Fibroblast of skin of left quadriceps (primary cell): ENCODE measurements around the gene NAA40.
"Not testable (repeated sequence)": the region's sequence is repeated elsewhere in the genome, so short reads cannot be mapped to it uniquely, and the experiment has no call there.

Source experiments
- DNase-seq, 2 experiments: peaks; one replicate each; pipeline ENCODE4 v3.0.0-alpha.2; 2013; ENCODE audit warnings: low read depth in 2 of 2

Gene NAA40

DNA sequence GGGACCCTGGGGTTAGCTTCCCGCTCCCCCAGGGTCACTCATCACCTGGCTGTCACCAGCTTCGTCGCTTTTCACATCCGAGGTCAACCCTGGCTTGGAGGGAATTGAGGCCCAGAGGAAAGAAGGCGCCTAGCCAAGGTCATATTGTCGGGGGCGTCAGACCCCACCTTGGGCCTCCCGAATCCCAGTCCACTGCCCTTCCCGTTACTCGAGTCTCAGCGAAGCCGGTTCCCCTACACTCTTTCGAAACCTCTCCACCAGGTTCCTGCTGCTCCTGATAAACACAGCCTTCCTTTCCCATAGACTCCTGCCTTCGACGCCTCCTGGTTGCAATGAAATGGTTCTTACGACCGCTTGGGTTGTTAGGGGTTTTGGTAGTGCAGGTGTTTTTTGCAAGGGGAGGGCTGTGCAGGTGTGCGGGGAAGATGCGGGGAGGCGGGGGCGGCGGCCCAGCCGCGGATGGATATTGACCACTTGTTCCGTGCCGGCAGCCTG lies 642 bp downstream of the NAA40 start:
- no peak for DNase-seq

DNA sequence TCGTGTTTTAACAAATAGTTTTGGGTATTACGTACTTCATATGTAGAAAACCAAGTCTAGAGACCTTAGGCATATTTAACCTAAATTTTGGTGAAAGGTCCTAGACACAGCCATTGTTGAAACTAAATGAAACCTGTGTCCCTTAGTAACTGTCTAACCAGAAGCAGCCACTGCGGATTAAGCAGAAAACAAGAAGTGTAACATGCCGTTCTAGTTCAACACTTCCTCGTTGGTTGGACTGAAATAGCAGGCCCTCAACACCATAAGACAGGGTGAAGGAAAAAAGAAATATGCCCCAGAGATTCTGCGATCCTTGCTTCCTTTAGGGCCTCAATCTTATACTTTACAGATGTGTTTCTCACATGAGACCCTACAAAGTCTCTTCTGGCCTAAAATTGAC lies 2.0 kb downstream of the NAA40 start:
- DNase-seq = no peak

DNA sequence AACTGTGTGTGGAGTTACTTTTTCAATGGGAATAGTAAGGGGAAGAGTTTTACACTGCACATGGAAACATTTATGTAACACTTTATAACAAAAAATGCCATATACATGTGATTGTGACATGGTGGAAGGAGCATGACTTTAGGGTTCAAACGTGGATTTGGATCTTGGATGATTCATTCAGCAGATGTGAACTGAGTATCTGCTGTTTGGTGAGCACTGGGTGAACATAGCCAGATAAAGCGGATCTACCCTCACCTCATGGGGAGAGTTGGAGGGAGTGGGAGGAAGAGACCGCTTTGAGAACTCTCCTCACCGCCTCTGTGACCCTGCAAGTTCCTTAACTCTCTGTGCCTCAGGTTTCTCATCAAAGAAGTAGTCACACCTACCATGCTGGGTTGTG lies 3.1 kb downstream of the NAA40 start:
- no peak for DNase-seq

DNA sequence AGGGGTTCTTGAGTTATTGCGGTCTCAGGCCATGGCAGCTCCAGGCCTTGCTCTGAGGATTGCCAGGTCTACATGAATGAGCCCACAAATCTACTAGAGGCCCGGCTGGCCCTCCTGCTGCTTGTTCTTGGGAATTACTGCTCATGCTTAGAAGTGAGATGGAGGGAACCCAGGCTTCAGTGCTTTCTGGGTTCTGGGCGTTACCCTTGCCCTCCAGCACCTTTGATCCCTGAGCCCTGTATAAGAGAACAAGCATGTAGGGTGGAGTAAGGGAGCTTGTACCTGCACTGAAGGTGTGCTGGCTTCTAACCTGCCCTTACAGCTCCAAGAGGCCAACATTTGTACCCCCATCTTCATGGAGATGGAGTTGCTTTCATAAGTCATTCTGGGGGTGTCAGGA lies 4.0 kb downstream of the NAA40 start:
- no peak for DNase-seq

DNA sequence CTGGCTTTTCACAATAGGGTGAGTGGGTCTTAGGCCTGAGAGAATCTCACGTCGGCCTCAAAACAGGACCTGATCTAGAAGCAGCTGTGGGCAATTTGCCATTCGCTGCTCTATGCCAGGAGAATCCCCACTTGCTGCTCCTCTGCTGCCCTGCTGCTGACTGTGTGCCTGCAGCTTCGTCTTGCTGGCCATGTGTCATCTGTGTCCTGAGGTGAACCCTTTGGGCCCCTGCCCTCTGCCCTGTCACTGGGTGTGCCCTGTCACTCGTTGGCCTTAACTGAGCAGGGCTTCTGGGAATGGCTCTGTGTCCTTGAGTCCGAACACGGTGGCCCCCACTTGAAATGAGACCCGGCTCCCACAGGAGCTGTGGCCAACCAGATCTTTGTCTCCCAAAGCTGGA lies 6.2 kb downstream of the NAA40 start:
- DNase-seq = no peak

DNA sequence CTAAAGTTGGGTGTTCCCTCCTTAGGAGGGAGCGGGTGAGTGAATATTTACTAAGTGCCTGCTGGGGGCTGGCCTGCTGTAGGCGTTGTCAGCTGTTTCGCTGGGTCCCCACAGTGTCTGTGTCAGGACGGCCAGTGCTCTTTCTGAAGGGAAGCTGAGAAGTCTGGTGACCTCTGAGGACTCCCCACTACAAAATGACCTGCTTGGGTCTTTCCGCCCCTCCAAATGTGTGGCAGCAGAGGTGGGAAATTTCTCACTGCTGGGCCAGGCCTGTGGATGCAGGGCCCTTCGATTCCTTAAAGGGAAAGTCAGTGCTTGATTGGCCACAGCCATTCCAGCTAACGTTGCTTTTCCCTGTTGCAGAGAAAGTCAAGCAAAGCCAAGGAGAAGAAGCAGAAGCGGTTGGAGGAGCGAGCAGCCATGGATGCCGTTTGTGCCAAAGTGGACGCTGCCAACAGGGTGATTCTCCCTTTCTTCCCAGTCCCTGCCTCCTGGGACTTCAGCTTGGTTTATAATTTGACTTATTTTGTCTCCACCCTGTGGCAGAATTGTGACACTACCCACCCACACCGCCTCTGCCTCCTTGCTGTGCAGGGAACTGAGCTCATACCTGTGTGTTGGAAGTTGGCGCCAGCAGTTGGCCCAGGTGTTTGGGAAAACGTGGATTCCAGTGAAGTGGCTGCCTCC lies 6.8 kb downstream of the NAA40 start:
- peak; percentile 36 to 40 for DNase-seq

DNA sequence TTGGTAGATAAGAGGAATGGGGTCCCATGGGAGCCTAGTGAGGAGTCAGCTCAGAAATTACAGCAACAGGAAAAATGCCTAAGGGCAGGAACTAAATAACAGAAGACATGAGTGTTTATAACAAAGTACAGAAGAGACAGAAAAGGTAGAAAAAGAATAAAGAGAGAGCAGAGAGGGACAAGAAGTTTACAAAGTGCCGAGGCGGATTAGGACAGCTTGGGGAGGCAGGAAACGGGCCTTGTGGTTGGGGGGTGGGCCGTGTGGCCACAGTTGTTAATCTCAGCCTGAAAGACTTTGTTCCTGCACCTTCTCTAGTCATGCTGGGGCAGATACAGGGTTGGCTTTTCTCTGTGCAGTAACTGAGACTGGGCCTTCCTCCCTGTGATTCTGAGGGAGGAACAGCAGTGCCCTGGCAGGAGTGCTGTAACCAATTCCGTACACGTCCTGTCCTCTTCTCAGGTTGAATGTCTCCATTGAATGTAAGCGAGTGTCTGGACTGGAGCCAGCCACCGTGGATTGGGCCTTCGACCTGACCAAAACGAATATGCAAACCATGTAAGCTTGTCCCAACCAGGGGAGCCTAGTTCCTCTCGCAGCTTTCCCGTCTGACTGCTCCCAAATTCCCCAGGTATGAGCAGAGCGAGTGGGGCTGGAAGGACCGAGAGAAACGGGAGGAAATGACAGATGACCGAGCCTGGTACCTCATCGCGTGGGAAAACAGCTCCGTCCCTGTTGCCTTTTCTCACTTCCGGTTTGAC lies 13.2 kb downstream of the NAA40 start:
- no peak for DNase-seq

DNA sequence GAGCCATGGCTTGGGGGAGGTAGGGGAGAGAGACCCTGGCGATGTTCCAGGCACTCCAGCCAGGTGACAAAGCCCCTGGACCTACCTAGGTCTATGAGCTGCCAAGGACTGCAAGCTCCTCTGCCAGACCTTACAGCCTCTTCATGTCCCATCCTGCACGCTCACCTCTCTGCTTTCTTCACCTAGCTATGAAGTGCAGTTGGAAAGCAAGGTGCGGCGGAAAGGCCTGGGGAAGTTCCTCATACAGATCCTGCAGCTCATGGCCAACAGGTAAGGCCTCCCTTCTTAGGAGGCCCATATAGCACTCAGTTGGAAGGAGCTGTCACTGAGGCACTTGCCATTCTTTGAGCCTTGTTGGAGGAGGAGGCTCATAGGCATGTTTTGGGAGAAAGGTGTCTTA lies 13.8 kb downstream of the NAA40 start:
- DNase-seq = no peak

DNA sequence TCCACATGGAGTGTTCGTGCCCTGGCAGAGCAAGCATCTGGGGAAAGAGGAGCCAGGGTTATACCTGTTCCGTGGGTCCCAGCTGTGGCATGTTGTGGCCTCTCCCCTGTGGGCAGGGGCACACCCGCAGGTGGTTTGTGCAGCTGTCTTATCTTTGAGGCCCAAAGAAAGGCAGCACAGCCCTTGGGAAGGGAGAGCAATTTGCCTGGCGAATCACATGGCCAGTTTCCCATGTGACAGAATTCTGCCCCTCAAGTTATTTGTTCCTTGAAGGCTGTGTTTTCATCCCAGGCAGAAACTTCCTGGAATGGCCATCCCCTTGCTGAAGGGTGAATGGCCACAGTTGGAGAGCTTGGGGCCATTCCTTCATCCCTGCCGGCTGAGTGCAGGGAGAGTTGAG lies 19.2 kb downstream of the NAA40 start:
- DNase-seq = no peak

DNA sequence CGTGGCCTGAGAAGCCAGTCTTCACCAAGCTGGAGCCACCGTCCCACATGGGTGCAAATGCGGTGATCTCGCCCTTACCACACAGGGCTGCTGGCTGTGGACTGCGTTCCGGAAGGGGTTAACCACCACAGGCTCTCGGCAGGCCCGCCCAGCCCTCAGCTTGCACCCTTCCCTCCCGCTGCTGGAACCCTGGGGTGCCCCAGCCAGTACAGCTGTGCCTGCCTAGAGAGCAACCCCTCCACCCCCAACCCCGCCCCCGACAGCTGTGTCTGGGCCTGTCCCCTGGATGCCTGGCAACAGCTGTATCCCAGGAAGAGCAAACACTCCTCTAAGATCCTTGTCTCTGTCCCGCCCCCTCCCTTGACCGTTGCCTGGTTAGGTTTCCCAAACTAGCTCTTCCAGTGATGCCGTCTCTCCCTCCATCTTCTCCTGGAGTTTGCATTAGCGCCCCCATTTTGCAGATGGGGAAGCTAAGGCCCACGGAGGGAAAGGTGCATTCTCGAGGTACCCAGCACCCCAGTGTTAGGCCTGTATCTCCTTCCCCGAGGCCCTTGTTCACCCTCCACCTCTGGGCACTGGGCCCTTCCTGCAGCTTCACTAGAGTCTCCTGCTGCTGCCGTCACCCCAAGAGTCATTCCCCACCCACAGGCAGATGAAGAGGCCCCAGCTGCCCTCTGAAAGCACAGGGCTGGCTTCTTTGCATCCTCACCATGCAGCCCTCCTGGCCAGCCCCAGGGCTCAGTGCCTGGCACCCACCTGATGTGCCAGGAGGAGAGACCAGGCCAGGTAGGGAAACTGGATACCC lies 23.0 kb downstream of the NAA40 start:
- DNase-seq = no peak

DNA sequence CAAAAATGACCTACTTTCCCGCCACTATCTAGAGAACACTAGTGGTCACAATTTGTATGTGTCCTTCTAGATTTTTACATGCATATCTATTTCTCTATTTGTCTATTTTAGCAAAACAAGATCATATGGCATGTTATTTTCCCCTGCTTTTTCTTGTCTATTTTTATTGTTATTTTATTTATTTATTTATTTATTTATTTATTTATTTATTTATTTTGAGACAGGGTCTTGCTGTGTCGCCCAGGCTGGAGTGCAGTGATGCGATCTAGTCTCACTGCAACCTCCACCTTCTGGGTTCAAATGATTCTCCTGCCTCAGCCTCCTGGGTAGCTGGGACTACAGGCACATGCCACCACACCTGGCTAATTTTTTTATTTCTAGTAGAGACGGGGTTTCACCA lies 25.1 kb downstream of the NAA40 start:
- not testable (repeated sequence) for DNase-seq

DNA sequence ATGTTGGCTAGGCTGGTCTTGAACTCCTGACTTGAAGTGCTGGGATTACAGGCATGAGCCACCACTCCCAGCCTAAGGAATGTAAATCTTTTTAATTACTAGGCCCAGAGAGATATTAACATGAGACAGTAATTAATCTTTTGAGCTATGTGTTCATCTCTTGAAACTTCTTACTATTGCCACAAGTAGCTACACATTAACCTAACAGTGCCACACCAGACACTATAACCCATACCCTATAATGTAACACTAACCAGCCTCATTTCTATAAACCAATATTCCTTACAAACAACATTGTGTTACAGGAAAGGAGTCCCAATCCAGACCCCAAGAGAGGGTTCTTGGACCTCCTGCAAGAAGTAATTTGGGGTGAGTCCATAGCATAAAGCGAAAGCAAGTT lies 27.6 kb downstream of the NAA40 start:
- no peak for DNase-seq

DNA sequence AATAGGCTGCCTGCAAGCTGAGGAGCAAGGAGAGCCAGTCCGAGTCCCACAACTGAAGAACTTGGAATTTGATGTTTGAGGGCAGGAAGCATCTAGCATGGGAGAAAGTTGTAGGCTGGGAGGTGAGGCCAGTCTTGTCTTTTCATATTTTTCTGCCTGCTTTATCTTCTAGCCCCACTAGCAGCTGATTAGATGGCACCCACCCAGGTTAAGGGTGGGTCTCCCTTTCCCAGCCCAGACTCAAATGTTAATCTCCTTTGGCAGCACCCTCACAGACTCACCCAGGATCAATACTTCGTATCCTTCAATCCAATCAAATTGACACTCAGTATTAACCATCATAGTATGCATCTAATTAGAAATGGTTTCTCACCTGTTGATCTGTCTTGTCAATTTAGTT lies 30.7 kb downstream of the NAA40 start:
- no peak for DNase-seq

DNA sequence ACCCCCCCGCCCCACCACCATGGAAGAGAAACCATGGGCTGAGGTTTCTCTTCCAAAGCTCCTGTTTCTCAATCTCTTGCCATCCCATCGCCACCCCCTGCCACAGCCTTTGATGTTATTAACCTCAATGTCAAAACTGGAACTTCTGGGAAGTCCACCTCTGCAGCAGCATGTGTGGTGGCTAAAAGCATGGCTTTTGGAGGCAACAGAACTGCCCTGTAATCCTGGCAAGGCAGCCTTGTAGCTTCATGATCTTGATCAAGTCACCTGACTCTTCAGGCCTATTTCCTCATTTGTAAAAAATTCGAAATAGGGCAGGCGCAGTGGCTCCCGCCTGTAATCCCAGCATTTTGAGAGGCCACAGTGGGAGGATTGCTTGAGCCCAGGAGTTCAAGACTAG lies 32.1 kb downstream of the NAA40 start:
- no peak for DNase-seq

DNA sequence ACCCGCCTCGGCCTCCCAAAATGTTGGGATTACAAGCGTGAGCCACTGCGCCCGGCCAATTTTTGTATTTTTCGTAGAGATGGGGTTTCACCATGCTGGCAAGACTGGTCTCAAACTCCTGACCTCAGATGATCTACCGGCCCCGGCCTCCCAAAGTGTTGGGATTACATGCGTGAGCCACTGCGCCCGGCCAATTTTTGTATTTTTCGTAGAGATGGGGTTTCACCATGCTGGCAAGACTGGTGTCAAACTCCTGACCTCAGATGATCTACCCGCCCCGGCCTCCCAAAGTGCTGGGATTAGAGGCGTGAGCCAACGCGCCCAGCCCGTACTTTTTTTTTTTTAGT lies 35.1 kb downstream of the NAA40 start:
- not testable (repeated sequence) for DNase-seq

DNA sequence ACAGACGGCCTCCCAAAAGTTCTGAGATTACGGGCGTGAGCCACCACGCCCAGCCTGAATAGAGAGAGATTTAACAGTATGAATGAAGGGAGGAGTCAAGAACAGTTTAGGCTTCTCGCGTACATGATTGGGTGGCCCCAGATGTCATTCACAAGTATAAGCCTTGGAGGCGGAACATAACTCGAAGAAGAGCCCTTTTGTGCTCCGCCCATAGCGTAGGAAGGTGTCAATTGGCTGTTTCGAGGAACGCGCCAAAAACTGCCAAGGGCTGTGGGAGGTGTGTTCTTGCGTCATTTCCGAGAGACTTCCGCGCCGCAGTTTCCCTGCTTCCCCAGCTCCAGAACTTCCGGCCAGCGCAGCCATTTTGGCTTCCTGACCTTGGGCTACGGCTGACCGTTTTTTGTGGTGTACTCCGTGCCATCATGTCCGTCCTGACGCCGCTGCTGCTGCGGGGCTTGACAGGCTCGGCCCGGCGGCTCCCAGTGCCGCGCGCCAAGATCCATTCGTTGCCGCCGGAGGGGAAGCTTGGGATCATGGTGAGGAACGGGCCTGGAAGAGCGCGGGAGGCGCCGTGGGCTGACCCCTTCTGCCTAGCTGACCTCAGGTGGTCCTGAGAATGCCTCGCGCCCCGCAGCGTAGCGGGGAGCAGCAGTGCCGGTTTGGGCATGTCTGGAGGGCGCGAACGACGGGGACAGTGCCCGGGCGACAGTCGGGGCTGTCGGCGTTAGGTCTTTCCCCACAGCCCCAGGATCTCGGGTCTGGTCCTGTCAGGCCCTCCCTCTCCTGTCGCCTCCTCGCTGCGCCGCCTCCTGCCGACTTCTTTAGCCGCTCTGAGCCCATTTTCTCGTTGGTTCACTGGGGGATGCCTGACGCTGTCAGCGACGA lies 35.7 kb downstream of the NAA40 start, which contains the start of gene COX8A:
Gene COX8A, plus strand, starts transcription at position 362 of the 885 bp plus-strand sequence. Its CDS starts 61 bp downstream, at position 423.
- peak; percentile 100 for DNase-seq

DNA sequence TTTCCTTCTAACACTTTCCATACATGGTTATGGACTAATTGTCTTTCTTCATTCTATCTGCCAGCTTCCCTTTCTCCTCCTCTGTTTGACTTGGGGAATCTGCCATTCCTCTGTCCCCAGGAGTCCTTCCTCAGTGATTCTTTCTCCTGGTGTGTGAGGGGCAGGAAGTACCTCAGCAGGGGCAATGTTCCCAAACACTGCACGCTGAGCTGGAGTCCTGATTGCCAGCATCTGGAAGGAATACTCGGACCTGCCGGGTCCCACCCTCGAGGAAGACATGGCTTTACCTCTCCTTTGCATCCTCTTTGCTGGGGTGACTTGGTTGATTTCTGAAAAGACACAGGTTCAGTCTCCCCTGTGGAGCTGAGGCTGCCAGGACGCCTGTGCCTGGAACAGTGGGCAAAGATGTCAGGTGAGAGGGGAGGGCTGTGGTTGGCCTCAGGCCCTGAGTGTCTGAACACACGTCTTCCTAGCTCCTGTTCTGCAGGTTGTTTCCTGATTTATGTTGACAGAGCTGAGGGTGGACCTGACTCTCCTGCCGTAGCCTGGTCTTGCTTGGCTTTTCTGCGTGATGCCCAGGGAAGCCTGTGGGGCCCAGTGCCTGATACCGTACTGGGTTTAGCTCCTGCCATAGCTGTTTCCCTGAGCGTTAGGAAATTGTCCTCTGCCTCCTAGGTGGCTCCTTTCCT lies 39.9 kb downstream of the NAA40 start:
- no peak for DNase-seq

DNA sequence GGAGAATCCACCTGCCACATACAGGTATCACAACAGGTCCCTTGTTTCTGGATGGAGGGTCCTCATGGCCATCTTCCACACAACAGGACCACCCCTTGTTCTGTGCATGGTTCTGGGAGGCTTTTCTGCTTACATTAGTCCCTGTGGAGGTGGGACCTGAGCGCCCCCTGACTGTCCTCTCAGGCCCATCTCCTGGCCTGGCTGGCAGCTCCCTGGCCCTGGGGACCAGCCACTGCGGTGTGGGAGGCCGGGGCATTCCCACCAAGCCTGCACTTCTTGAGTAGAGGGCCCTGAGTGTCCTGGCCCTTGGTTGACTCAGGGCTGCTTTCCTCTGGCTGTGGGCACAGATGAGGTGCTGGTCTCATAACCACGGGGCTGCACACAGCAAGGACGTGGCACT lies 40.6 kb downstream of the NAA40 start:
- no peak for DNase-seq

DNA sequence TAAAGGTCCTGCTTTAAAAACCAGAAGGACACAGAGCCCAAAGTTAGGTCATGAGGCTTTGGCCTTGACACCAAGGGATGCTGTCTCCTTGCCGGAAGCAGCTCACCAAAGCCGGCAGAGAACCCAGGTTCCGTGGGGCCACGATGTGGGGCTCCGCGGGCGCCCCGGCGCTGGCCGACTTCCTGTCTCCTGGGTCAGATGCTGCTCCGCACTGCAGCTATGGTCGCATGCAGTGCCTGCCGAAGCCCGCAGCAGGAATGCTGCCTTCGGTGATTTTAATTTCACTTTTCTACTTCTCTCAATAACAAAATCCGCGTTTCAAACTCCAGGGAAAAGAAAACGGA lies 47.0 kb downstream of the NAA40 start:
- no peak for DNase-seq

DNA sequence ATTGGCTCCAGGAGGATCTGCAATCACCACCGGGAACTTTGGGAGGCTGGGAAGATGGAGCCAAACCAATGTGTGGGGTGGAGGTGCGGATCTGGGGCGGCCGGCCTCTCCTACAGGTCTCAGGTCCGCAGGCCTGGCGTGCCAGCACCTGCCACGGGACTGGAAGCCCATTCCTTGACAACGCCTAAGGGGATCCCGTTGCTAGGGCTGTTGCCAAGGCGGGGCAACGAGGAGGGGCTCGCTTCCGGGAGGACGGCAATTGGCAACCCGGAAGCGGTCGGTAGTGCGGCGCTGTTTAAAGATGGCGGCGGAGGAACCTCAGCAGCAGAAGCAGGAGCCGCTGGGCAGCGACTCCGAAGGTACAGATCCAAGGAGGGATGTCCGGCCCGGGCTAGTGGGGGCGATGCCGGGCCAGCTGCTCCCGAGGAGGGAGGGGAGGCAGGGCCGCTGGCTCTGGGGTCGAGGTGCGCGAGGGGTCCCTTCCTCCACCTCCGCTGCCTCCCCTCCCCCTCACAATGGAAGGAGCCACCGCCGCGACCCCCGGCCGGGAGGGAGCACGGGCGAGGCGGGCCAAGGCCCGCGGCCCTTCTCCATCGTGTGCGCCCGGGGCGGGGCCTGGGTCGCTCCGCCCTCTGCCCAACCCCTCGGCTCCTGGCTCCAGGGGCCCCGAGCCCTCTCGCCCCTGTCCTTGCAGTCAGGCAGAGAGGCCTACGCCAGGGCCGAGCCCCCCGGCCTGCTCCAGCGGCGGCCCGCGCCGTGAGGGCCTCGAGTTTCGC lies 47.5 kb downstream of the NAA40 start, which contains the start of gene OTUB1:
Gene OTUB1, plus strand, starts transcription at position 283 of the 776 bp plus-strand sequence. Its CDS starts 19 bp downstream, at position 302.
- DNase-seq = peak; percentile 62 to 68
